HG02885 (cell line): ENCODE data around the gene CDS2.

Source experiments
- ATAC-seq: cut with Tn5 transposase; IDR thresholded peaks from one replicate; pipeline ENCODE4 v1.9.1; 2021; ENCODE audit warnings: mild to moderate bottlenecking; ENCODE audit not compliant: unreplicated experiment, poor library complexity

The CDS2 gene

GRCh38 chr20:5149892-5150225, 23.1 kb downstream of the CDS2 start:
- no peak for ATAC-seq

DNA sequence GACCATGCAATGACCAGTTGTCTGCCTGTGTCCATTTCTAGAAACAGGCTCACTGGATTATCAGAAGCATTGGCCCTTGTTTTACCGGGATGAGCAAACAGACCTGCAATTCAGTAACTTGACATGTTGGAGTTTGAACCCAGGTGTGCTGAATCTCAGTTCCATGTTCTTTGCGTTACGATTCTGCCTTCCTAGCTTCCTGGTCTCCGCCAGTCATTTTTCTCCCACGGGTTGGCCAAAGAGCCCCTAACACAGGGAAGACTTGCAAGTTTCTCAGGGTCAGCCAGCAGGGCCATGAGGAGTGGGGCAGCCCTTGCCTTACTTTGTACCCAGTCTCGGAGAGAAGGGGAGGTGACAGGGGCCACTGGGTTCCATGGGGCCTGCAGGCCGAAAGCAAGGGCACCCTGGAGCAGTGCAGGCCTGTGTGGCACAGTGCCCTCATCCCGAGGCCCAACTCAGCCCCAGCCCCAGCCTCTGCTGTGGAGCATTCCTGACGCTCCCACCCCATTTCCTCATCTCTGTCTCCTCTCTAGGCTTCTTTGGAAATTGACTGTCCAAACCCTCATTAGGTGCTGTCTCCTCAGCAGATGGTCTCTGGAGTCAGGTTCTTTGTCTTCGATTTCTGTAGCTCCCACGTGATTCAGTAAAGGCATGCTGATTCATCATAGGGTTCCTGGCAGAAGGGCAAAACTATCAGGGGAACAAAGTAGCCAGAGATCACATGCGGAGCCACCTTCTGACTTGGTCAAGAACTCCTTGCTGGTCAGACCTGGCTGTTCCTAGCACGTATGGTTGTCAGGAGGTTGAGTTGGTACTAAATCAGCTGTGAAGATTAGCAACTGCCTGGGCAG, 23.6 kb downstream of the CDS2 start:
- ATAC-seq: no peak

- ATAC-seq: no peak
Measured at GRCh38 chr20:5153152-5153467, 26.3 kb downstream of the CDS2 start.

- ATAC-seq: no peak
Measured at GRCh38 chr20:5153612-5154542, 27.1 kb downstream of the CDS2 start.

GRCh38 chr20:5154543-5154925, 27.7 kb downstream of the CDS2 start:
- ATAC-seq: no peak

GRCh38 chr20:5155404-5155803, 28.6 kb downstream of the CDS2 start:
- ATAC-seq: no peak

GRCh38 chr20:5156675-5157448, 30.1 kb downstream of the CDS2 start:
- no peak for ATAC-seq

GRCh38 chr20:5159928-5160327, 33.1 kb downstream of the CDS2 start:
- ATAC-seq: no peak

DNA sequence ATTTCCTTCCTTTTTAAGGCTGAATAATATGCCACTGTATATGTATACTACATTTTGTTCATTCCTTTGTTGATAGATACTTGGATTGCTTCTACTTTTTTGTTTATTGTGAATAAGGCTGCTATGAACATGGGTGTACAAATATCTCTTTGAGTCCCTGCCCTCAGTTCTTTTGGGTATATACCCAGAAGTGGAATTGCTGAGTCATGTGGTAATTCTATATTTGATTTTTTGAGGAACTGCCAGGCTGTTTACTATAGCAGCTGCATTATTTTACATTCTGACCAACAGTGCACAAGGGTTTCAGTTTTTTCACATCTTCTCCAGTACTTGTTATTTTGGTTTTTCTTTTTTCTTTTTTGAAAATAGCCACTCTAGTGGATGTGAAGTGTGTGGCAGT, 34.1 kb downstream of the CDS2 start:
- no peak for ATAC-seq

DNA sequence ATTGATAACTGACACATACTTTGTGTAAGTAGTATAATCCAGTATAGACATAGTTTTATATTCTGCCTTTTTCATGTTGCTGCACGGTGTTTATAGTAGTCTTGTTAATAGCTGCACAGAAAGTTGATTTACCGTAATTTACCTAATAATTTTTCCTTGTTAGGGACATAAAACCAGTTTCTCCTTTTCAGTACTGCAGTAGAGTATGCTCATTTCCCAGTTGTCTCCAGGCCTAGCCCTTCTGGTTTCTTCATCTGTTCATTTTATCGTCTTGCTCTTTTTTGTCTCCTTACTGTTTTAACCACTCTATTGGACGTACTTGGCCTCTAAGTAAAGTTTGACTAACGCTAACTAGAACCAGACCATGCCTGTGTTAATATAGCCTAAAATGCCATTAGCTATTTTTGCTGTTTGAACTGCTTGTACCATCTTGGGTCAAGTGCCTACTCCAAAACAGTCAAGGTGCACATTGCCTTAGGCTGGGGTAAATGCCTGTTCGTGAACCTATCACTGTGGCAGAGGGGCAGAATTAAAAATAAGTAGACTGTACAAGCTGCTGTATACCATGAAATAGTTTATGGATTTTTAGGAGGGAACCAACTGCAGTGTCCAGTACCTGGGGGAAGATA, 34.8 kb downstream of the CDS2 start:
- ATAC-seq: no peak

GRCh38 chr20:5164645-5165625, 38.1 kb downstream of the CDS2 start:
- no peak for ATAC-seq

DNA sequence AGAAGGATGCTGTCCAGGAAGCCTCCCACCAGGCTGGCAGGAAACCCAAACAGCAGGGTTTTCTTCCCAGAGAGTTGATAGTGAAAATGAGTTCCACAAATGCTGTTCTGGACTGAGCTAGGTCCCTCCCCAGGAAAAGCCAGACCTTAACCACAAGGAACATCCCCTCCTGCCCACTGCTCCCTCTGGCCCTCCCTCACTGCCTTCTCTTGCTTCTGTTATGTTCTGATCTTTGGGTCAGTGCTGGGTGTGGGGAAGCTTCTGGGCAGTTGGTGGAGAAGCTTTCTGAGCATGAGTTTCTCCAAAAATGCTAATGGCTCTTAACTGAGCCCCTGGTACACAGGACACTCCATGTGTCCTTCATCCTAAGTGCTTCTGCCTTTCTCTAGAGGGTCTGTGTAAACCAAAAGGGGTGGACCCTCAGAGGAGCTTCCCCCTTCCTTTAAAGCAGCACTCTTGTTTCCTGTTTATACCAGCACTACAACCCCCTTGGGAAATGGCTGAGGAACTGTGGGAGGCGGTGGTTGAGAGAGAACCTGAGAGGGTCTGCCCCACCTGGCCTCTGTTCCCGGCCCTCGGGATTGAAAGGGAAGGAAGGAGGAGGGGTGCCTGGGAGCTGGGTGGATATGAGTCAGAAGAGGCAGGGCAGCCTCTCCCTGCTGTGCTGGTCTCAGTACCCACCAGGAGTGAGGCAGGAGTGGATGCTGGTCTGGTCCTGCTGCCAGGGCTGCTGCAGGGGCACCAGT, 42.0 kb downstream of the CDS2 start:
- no peak for ATAC-seq

DNA sequence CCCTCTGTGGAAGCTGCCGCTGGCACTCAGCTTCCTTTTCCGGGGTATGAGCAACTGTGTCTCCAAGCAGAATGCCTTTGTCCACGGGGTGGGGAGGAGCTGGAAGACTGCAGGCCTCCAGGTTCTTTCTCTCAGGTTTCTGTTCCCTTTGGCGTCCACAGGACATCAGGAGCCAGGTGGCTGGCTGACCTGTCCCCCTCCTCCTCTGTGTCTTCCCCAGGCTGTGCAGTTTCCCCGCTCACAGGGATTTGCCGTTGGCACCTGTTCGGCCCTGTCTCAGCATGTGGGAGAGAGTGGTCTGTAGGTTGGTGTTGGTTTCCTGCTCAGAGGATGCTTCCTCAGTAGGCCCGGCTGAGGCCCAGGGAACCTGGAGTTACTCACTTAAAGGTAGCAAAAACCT, 43.5 kb downstream of the CDS2 start:
- no peak for ATAC-seq

GRCh38 chr20:5171064-5171789, 44.4 kb downstream of the CDS2 start:
- no peak for ATAC-seq

DNA sequence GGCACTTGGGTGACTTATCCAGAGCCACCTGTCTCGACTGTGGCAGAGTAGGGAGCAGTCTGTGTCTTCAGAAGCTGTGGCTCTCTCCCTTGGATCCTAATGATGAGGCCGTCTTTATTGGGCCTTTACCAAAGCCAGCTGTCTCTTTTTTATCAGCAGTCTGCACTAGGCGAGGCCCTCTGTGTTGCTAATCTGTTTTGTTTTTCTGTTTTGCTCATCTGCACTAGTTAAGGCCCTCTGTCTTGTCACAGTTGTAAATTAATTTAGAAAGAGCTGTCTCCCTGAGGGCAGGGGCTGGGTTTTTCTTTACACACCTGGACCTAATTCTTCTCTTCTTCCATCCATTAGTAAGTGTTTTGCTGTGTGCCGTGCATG, 45.0 kb downstream of the CDS2 start:
- peak; percentile 58 for ATAC-seq

- ATAC-seq: peak; percentile 71
Measured at GRCh38 chr20:5172167-5172601, 45.4 kb downstream of the CDS2 start.

DNA sequence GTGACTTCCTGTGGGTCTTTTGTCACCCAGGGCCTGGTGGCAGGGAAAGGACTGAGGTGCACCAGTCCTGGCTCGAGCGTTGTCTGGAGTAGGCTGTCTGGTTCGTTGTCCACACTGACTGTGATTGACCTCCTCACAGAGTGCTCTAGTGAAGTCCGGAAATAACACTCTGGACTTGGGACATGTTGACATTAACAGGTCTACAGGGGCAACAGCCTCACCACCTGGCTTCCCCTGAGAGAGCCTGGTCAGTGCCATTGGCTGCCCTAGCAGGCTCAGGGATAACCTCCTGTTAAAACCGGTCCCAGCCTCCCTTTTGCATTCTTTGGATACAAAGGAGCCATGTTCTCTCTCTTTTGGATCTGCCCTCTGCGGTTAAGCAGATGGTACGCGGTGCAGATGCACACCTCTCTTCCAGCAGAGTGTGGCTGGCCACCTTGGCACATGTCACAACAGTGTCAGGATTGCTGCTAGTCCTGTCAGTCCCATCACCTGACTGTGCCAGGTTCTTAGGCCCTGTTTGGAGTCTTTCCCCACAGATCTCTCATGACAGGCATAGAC, 46.2 kb downstream of the CDS2 start:
- no peak for ATAC-seq

DNA sequence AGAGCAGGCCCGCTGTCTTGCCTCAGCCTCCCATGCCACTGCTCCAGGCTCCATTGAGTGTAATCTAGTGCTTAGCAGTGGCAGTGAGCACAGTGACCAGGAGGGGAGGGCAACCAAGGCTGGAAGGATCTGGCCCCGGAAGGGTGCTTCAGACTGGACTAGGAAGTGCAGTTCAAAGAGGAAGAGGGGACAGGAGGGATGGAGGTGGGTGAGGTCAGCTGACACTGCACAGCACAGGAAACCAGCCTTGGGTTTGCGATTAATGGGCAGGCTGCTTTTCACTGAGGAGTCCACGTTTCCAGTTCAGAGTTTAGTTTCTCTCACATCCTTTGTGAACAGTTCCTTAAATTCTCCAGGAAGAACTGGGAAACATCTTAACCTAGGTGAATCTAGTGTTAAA, 46.9 kb downstream of the CDS2 start:
- no peak for ATAC-seq
